Measurements from ENCODE around the gene DNAJC11.

DNA sequence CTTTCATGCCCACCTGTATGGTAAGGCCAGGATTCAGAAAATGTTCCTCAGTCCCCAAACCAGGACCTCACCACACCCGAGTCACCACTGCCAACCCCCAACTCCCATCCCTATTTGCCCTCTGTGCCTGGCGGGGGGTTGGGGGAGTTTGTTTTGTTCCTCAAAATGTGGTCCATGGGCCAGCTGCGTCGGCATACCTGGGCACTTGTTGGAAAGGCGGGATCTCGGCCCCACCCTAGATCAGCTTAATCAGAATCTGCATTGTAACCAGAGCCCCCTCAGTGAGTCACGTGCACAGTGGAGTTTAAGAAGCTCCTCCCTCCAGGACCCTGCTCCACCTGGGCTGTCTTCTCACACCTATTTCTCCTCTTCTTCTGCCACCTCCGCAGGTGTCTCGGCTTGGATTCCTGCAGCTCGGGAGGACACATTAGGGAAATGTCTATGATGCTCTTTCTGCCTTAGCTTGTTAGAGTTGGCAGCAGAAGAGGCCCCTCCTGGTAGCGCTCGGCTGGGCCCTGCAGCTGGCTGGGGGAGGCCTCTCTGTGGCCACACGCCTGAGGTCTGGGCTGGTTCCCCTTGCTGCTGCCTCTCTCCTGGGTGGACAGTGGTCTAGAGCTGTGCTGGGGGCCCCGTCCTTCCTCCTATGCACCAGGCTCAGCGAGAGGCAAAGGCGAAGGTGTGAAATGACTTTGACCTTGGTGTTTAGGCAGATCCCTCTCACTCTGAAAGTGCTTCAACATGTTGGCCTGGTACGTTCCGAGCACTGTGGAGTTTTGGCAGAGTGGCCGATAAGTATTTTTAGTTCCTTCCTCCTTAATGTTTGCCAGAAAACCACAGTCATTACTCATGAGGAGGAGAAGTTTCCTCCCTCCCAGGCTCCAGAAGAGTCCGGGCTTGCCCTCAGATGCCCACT lies 41.8 kb upstream of the DNAJC11 start:
- TF ChIP-seq, protein P1, sequence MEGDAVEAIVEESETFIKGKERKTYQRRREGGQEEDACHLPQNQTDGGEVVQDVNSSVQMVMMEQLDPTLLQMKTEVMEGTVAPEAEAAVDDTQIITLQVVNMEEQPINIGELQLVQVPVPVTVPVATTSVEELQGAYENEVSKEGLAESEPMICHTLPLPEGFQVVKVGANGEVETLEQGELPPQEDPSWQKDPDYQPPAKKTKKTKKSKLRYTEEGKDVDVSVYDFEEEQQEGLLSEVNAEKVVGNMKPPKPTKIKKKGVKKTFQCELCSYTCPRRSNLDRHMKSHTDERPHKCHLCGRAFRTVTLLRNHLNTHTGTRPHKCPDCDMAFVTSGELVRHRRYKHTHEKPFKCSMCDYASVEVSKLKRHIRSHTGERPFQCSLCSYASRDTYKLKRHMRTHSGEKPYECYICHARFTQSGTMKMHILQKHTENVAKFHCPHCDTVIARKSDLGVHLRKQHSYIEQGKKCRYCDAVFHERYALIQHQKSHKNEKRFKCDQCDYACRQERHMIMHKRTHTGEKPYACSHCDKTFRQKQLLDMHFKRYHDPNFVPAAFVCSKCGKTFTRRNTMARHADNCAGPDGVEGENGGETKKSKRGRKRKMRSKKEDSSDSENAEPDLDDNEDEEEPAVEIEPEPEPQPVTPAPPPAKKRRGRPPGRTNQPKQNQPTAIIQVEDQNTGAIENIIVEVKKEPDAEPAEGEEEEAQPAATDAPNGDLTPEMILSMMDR (IDR thresholded peaks at IDR 0.05; ENCODE audit: borderline replicate concordance, extremely low read depth, low read length, poor library complexity, severe bottlenecking): no peak
- TF ChIP-seq EZH2 (IDR thresholded peaks at IDR 0.05; ENCODE audit: borderline replicate concordance, low read depth, low read length, severe bottlenecking): no peak
